ENCODE data around the gene SLC22A17.
"Not testable (repeated sequence)": the region's sequence is repeated elsewhere in the genome, so short reads cannot be mapped to it uniquely, and the experiment has no call there.

SLC22A17 gene

GRCh38 chr14:23352506-23353432 lies at the start of gene SLC22A17:
Gene SLC22A17 (minus strand): TSS chr14:23352887.
- TF ChIP-seq CTCF (IDR thresholded peaks at IDR 0.05; ENCODE audit: insufficient read depth, low read length, poor library complexity, severe bottlenecking) = no peak
- peaks cover 7% of the 10 kb centered on the region for H3K27me3 ChIP-seq (replicated peaks; ENCODE audit: control insufficient read depth, insufficient read depth, low read length)
- DNase-seq (ENCODE audit: extremely low read depth, insufficient read length) = no peak
- H3K36me3 ChIP-seq (ENCODE audit: control insufficient read depth, insufficient read depth, low read length) = no peaks in the 10 kb centered on the region
- H3K4me3 ChIP-seq (replicated peaks; ENCODE audit: low read depth, low read length) = peak within 1 kb of the TSS; percentile 19; the same call in 1 of the 2 replicates

- Histone ChIP-seq H3K4me3 (replicated peaks; ENCODE audit: low read depth, low read length) (no peak overlapping the region), H3K36me3 (ENCODE audit: control insufficient read depth, insufficient read depth, low read length) (no peaks in the 10 kb centered on the region), H3K27me3 (replicated peaks; ENCODE audit: control insufficient read depth, insufficient read depth, low read length) (peaks cover 5% of the 10 kb centered on the region)
- TF ChIP-seq CTCF (IDR thresholded peaks at IDR 0.05; ENCODE audit: insufficient read depth, low read length, poor library complexity, severe bottlenecking) = no peak
- DNase-seq (ENCODE audit: extremely low read depth, insufficient read length) = no peak
Observed at GRCh38 chr14:23401291-23401690, 48.6 kb upstream of the SLC22A17 start.

GRCh38 chr14:23400496-23401149 lies 47.9 kb upstream of the SLC22A17 start:
- not testable (repeated sequence) for H3K36me3 ChIP-seq (ENCODE audit: control insufficient read depth, insufficient read depth, low read length); H3K27me3 ChIP-seq (replicated peaks; ENCODE audit: control insufficient read depth, insufficient read depth, low read length); H3K4me3 ChIP-seq (replicated peaks; ENCODE audit: low read depth, low read length); DNase-seq (ENCODE audit: extremely low read depth, insufficient read length)

GRCh38 chr14:23399591-23399990 lies 46.9 kb upstream of the SLC22A17 start:
- Histone ChIP-seq H3K36me3 (ENCODE audit: control insufficient read depth, insufficient read depth, low read length) (no peaks in the 10 kb centered on the region), H3K4me3 (replicated peaks; ENCODE audit: low read depth, low read length) (no peak overlapping the region), H3K27me3 (replicated peaks; ENCODE audit: control insufficient read depth, insufficient read depth, low read length) (peaks cover 5% of the 10 kb centered on the region)
- no peak for TF ChIP-seq CTCF (IDR thresholded peaks at IDR 0.05; ENCODE audit: insufficient read depth, low read length, poor library complexity, severe bottlenecking)
- DNase-seq (ENCODE audit: extremely low read depth, insufficient read length) = no peak

GRCh38 chr14:23399136-23399535 lies 46.4 kb upstream of the SLC22A17 start:
- H3K36me3 ChIP-seq (ENCODE audit: control insufficient read depth, insufficient read depth, low read length) = no peaks in the 10 kb centered on the region
- no peak for DNase-seq (ENCODE audit: extremely low read depth, insufficient read length)
- no peak overlapping the region for H3K4me3 ChIP-seq (replicated peaks; ENCODE audit: low read depth, low read length)
- peaks cover 5% of the 10 kb centered on the region for H3K27me3 ChIP-seq (replicated peaks; ENCODE audit: control insufficient read depth, insufficient read depth, low read length)
- TF ChIP-seq CTCF (IDR thresholded peaks at IDR 0.05; ENCODE audit: insufficient read depth, low read length, poor library complexity, severe bottlenecking) = no peak

GRCh38 chr14:23398348-23398747 lies 45.7 kb upstream of the SLC22A17 start:
- H3K27me3 ChIP-seq (replicated peaks; ENCODE audit: control insufficient read depth, insufficient read depth, low read length) = peaks cover 3% of the 10 kb centered on the region; the same call in 1 of the 2 replicates
- TF ChIP-seq CTCF (IDR thresholded peaks at IDR 0.05; ENCODE audit: insufficient read depth, low read length, poor library complexity, severe bottlenecking) = no peak
- no peak for DNase-seq (ENCODE audit: extremely low read depth, insufficient read length)

More at GRCh38 chr14:23398348-23398747, 45.7 kb upstream of the SLC22A17 start:
- Histone ChIP-seq H3K4me3 (replicated peaks; ENCODE audit: low read depth, low read length) (no peak overlapping the region), H3K36me3 (ENCODE audit: control insufficient read depth, insufficient read depth, low read length) (no peaks in the 10 kb centered on the region)
